Inflammatory macrophage treated with lipopolysaccharide for 1 hour (primary cell): ENCODE results near the gene NME9.
A peak's percentile ranks its signal among the peaks of the same experiment; 100 is the strongest.
"Not testable (repeated sequence)": the region's sequence is repeated elsewhere in the genome, so short reads cannot be mapped to it uniquely, and the experiment has no call there.

Experiments
- DNase-seq, 2 donors: peaks; one replicate each; pipeline ENCODE4 v3.0.0-alpha.2; 2020 to 2022

The NME9 gene

GRCh38 chr3:138329127-138329983 lies at the start of gene NME9:
Gene NME9 (minus strand): TSS chr3:138329851. CDS start chr3:138329335, 516 bp downstream.
- peak; percentile 26 to 32 for DNase-seq

- DNase-seq, result no peak
Measured at GRCh38 chr3:138378990-138379389, 49.3 kb upstream of the NME9 start.

- DNase-seq, result no peak
Measured at GRCh38 chr3:138378331-138378730, 48.7 kb upstream of the NME9 start.

DNA sequence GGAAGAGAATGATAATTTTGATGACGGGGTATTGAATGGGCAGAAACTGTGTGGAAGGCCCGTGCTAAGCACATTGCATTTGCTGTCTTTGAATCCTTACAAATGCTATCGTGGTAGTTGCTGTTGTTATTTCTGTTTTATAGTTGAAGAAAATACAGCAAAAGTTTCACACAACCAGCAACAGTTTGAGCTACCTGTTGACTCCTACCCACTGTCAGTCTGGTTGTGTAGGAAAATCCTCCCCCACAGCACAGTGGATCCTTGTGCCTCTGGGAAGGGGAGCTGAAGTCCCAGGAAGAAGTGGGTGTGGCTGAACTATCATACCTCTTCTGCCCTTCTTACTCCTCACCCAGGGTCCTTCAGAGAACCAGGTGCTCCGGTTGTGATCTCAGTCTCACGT lies 48.2 kb upstream of the NME9 start:
- no peak for DNase-seq

GRCh38 chr3:138377212-138377611 lies 47.6 kb upstream of the NME9 start:
- not testable (repeated sequence) for DNase-seq

- DNase-seq, result no peak
Measured at GRCh38 chr3:138376663-138377062, 47.0 kb upstream of the NME9 start.

GRCh38 chr3:138375447-138375846 lies 45.8 kb upstream of the NME9 start:
- no peak for DNase-seq

GRCh38 chr3:138374573-138375134 lies 45.0 kb upstream of the NME9 start:
- no peak for DNase-seq

DNA sequence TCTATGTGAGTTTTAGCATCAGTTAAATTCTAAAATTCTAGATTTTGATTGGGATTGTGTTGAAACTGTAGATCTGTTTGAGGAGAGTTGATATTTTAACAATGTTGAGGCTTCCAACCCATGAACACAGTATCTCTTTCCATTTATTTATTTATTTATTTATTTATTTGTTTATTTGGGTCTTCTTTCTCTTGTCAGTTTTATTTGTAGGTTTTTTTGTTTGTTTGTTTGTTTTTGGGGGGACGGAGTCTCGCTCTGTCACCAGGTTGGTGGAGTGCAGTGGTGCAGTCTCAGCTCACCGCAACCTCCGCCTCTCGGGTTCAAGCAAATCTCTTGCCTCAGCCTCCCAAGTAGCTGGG lies 44.1 kb upstream of the NME9 start:
- DNase-seq, result no peak

DNA sequence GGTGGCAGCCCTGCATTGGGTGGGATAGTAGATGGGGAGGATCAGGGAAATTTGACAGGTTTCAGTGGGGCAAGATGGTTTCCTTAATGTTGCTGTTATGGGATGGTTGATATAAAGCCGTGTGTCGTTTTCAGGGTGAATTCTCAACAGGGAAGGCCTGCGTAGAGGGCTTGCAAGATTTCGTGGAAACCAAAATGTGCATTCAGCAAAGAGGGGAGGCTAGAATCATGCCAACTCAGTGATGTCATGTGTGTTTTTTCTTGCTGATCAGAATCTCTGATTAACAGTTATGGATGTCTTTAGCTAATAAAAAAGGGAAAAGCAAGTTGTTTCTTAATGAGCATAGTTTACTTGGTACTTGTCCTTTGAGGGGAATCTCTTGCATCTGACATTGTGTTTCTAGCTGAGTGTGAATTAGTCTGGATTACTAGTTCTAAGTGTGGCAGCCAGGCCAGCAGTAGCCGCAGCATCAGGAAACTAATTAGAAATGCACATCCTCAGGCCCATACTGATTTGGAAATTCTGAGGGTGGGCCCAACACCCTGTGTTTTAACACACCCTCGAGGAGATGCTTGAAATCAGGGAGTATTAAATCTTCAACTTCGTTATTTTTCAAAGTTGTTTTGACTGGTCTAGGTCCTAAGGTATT lies 43.6 kb upstream of the NME9 start:
- DNase-seq, result no peak

GRCh38 chr3:138371070-138371965 lies 41.7 kb upstream of the NME9 start:
- peak; percentile 96 for DNase-seq

GRCh38 chr3:138370321-138370720 lies 40.7 kb upstream of the NME9 start:
- no peak for DNase-seq

DNA sequence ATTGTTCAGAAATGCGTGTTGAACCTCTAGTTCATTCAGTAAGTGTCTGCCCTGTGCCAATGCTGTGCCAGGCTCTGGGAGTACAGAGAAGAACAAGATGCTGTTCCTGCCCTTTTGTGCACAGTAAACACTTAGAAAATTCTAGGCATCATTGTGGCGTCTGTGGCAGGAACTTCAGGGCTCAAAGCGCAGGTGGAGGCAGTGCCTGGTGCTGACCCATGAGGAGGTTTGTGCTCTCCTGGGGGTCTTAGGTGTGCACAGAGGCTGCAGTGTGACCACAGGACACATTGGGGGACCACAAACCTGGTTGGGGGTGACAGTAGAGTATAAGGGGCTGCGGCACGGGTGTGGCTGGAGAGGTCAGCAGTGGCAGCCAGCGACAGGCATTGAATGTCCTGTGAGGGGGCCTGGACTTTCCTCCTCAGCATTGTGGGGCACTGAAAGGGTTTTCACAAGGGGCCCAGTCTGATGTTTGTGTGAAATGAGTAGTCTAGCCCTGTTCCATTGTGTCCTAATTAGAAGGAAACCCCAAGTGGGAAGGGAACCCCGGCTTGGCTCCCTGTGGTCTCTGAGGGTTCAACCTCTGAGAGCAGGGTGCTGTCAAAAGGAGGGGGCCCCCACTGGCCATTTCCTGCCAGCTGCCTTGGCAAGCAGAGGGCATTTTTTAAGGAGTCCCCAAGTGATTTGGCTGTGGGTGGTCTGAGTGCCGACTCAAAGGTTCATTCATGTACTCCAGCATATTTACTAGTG lies 39.7 kb upstream of the NME9 start:
- DNase-seq, result peak; percentile 34 to 53

- DNase-seq, result peak; percentile 90 to 92
Measured at GRCh38 chr3:138367911-138368310, 38.3 kb upstream of the NME9 start.

DNA sequence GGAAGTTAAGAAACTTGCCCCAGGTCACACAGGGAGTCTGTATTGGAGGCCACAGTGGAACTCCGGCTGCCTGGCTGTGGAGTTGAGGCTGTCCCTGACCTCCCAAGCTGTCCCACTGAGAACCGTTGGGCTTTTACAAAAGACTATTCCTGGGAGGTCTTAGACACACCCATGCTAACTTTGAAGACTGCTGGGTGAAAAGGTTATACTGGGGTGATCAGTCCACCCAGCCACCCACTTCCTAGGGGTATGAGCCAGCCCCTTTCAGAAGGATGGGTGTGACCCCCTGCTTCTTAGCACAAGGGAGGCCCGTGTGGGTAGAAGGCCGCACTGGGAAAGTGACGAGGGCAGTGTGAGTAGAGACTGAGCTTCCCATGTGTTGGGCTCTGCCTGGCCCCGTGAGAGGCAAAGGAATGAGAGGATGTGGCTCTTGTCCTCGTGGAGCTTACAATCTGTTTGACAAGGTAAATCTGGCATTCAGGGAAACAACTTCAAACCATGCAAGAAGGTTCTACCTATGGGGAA lies 37.7 kb upstream of the NME9 start:
- DNase-seq, result no peak

- DNase-seq, result no peak
Measured at GRCh38 chr3:138366006-138366759, 36.5 kb upstream of the NME9 start.

GRCh38 chr3:138365253-138365555 lies 35.6 kb upstream of the NME9 start:
- no peak for DNase-seq

DNA sequence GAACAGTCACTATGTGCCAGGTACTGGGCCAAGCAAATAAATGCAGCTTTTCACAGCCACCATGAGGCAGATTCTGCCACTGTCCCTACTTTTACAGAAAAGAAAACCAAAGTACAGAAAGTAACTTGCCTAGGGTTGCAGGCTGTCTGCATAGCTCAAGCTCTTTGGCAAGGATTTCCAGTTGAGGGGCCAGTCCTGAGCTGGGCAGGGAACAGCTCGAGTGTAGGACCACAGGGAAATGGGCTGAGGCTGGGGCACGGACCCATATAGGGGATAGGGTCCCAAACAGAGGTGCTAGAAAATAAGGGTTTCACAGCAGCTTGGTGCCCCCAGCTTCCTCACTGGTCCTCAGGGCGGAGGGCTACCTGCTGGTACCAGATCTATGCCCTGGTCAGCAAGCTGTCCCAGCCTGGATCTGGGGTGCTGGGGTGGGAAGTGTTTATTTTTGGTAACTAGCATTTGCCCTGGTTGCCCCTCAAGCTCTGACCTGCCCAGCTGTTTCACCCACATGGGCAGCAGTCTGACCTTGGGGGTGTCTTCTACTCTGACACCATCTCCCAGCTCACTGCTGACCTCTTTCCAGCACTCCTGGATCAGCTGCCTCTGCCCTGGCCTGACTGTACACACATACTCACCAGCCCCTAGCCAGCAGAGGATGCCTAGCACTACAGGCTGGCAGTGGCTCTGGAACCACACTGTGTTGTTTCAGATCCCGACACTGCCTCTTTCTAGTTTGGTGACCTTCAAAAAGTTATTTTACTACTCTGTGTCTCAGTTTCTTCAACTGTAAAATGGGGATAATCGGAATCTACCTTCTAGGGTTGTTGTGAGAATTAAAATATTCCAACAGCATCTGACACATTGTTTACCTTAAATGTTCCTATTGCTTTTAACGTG lies 35.0 kb upstream of the NME9 start:
- no peak for DNase-seq

- DNase-seq, result no peak
Measured at GRCh38 chr3:138363322-138363721, 33.7 kb upstream of the NME9 start.

DNA sequence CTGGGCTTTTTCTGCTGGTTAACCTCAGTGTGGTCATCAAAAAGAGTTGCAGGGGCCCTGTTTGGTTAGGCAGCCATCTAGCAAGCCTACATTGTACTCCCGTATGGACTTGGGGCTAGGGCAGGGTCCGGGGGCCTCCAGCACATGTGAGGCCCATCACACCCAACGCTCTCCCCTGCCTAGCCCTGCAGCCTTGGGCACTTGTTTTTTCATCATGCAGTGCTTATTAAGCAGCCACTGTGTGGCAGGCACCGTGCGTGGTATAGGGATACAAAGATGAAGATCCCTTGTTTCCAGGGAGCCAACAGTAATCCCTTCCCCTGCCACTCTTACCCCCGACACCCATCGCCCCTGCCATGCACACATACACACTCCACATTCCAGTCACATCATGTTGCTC lies 32.9 kb upstream of the NME9 start:
- DNase-seq, result no peak
